ENCODE results near the gene ZNF772. TPM values are rescaled to one million over a fixed set of nuclear protein-coding genes. Genes with fewer than 3 reads are reported as not detected.

ZNF772 gene
- total RNA-seq, 1 donor from 2014 or later = 10.4 TPM

- Mint-ChIP-seq H3K9me3 (ENCODE audit: unreplicated experiment) (peaks cover 44% of the 10 kb centered on the region), H3K4me3 (ENCODE audit: unreplicated experiment) (no peak overlapping the region), H3K27ac (ENCODE audit: unreplicated experiment) (no peak overlapping the region), H3K27me3 (ENCODE audit: unreplicated experiment) (no peaks in the 10 kb centered on the region), H3K4me1 (ENCODE audit: unreplicated experiment) (no peaks in the 10 kb centered on the region), H3K36me3 (ENCODE audit: unreplicated experiment) (peaks cover 60% of the 10 kb centered on the region)
- DNase-seq (ENCODE audit: extremely low spot score, unreplicated experiment) = no peak
- no peak for TF ChIP-seq CTCF (IDR thresholded peaks at IDR 0.05)
These were observed 35.2 kb downstream of the ZNF772 start for GRCh38 chr19:57441979-57442752.

GRCh38 chr19:57438925-57439324 lies 38.4 kb downstream of the ZNF772 start:
- H3K27me3 Mint-ChIP-seq (ENCODE audit: unreplicated experiment) = no peaks in the 10 kb centered on the region
- peaks cover 52% of the 10 kb centered on the region for H3K36me3 Mint-ChIP-seq (ENCODE audit: unreplicated experiment)
- no peak overlapping the region for H3K4me3 Mint-ChIP-seq (ENCODE audit: unreplicated experiment)
- H3K27ac Mint-ChIP-seq (ENCODE audit: unreplicated experiment) = no peak overlapping the region
- no peak for TF ChIP-seq CTCF (IDR thresholded peaks at IDR 0.05)
- peaks cover 43% of the 10 kb centered on the region for H3K9me3 Mint-ChIP-seq (ENCODE audit: unreplicated experiment)
- peak; percentile 36 for DNase-seq (ENCODE audit: extremely low spot score, unreplicated experiment)
- H3K4me1 Mint-ChIP-seq (ENCODE audit: unreplicated experiment) = peaks cover 20% of the 10 kb centered on the region

- peaks cover 20% of the 10 kb centered on the region for H3K4me1 Mint-ChIP-seq (ENCODE audit: unreplicated experiment)
- peaks cover 36% of the 10 kb centered on the region for H3K9me3 Mint-ChIP-seq (ENCODE audit: unreplicated experiment)
- peak; percentile 32 for DNase-seq (ENCODE audit: extremely low spot score, unreplicated experiment)
- no peak for TF ChIP-seq CTCF (IDR thresholded peaks at IDR 0.05)
- H3K4me3 Mint-ChIP-seq (ENCODE audit: unreplicated experiment) = no peak overlapping the region
- H3K36me3 Mint-ChIP-seq (ENCODE audit: unreplicated experiment) = peaks cover 42% of the 10 kb centered on the region
- no peak overlapping the region for H3K27ac Mint-ChIP-seq (ENCODE audit: unreplicated experiment)
- no peaks in the 10 kb centered on the region for H3K27me3 Mint-ChIP-seq (ENCODE audit: unreplicated experiment)
These were observed 39.4 kb downstream of the ZNF772 start for GRCh38 chr19:57437931-57438330.

GRCh38 chr19:57436417-57436816 lies 40.9 kb downstream of the ZNF772 start:
- H3K4me3 Mint-ChIP-seq (ENCODE audit: unreplicated experiment) = peak overlapping the region; percentile 96
- peaks cover 20% of the 10 kb centered on the region for H3K4me1 Mint-ChIP-seq (ENCODE audit: unreplicated experiment)
- DNase-seq (ENCODE audit: extremely low spot score, unreplicated experiment) = no peak
- H3K9me3 Mint-ChIP-seq (ENCODE audit: unreplicated experiment) = peaks cover 21% of the 10 kb centered on the region
- no peak for TF ChIP-seq CTCF (IDR thresholded peaks at IDR 0.05)
- no peaks in the 10 kb centered on the region for H3K27me3 Mint-ChIP-seq (ENCODE audit: unreplicated experiment)
- H3K27ac Mint-ChIP-seq (ENCODE audit: unreplicated experiment) = peak overlapping the region; percentile 79
- H3K36me3 Mint-ChIP-seq (ENCODE audit: unreplicated experiment) = peaks cover 33% of the 10 kb centered on the region

GRCh38 chr19:57435062-57435978 lies 42.0 kb downstream of the ZNF772 start, which contains the start of gene ZNF749:
ZNF749 (plus strand) TSS chr19:57435325; CDS start chr19:57435579, 254 bp downstream.
- DNase-seq (ENCODE audit: extremely low spot score, unreplicated experiment) = peak; percentile 98
- Mint-ChIP-seq H3K27ac (ENCODE audit: unreplicated experiment) (peak within 1 kb of the TSS; percentile 79), H3K4me3 (ENCODE audit: unreplicated experiment) (peak within 1 kb of the TSS; percentile 96), H3K9me3 (ENCODE audit: unreplicated experiment) (peaks cover 13% of the 10 kb centered on the region), H3K27me3 (ENCODE audit: unreplicated experiment) (no peaks in the 10 kb centered on the region), H3K4me1 (ENCODE audit: unreplicated experiment) (peaks cover 20% of the 10 kb centered on the region), H3K36me3 (ENCODE audit: unreplicated experiment) (peaks cover 26% of the 10 kb centered on the region)
- TF ChIP-seq CTCF (IDR thresholded peaks at IDR 0.05) = no peak

Data from osteocyte (in vitro differentiated cells).